SK-N-SH (cell line): ENCODE data around the gene RPE65. TPM values are rescaled to one million over a fixed set of nuclear protein-coding genes. Genes with fewer than 3 reads are reported as not detected.

Source experiments
- CTCF ChIA-PET: fragments of 300-600, 350-600 bp; formaldehyde crosslinking; extraction: SDS; loops from one replicate; lab custom pipeline; 2021; lab: Yijun Ruan, JAX
- POLR2A ChIA-PET: fragments of 350-600 bp; sonication (Branson Sonifier 250); formaldehyde crosslinking; extraction: SDS; loops from one replicate; lab custom pipeline; 2020; ENCODE audit warnings: antibody characterized with exemption, inconsistent platforms; lab: Yijun Ruan, JAX
- DNase-seq: peaks from one replicate; pipeline ENCODE4 v3.0.0; 2012
- H2AFZ ChIP-seq: fragments of 200-600 bp; sonication (generic); 2 replicates; pipeline ENCODE4 v1.8.1; 2016; ENCODE audit warnings: antibody characterized with exemption, mild to moderate bottlenecking, low read depth
- H3F3A ChIP-seq: fragments of 200-600 bp; sonication (generic); replicated peaks from 2 replicates; pipeline ENCODE3; 2016; ENCODE audit warnings: antibody characterized with exemption, mild to moderate bottlenecking; ENCODE audit not compliant: insufficient read depth
- H3K27ac ChIP-seq, 2 experiments: fragments of 200-500 bp in 1 of 2; fragments of 200-600 bp in 1 of 2; sonication (Bioruptor generic) in 1 of 2; sonication (generic), shearing (Covaris generic) in 1 of 2; 2 replicates each; pipeline versions ENCODE4 v1.5.1 to v1.6.1; 2014 to 2016; ENCODE audit warnings: low read depth in 2 of 2, inconsistent platforms in 1 of 2, low read length in 1 of 2, mild to moderate bottlenecking in 1 of 2, mixed read lengths in 1 of 2
- H3K27me3 ChIP-seq: fragments of 200-600 bp; sonication (generic), shearing (Covaris generic); 2 replicates; pipeline ENCODE4 v1.6.1; 2016; ENCODE audit warnings: mixed run types; ENCODE audit not compliant: insufficient read depth
- H3K36me3 ChIP-seq, 2 experiments: fragments of 200-500 bp in 1 of 2; fragments of 200-600 bp in 1 of 2; sonication (Bioruptor generic) in 1 of 2; sonication (generic) in 1 of 2; replicated peaks in 1 of 2; 2 replicates each; pipeline versions ENCODE3 to v1.5.1; 2014 to 2016; ENCODE audit warnings: low read length in 1 of 2, mild to moderate bottlenecking in 1 of 2; ENCODE audit not compliant: insufficient read depth in 2 of 2, control insufficient read depth in 1 of 2
- H3K4me1 ChIP-seq, 2 experiments: fragments of 200-500 bp in 1 of 2; fragments of 200-600 bp in 1 of 2; sonication (Bioruptor generic) in 1 of 2; sonication (generic), shearing (Covaris generic) in 1 of 2; 2 replicates each; pipeline versions ENCODE4 v1.5.1 to v1.6.1; 2014 to 2016; ENCODE audit warnings: low read depth in 1 of 2, low read length in 1 of 2, mixed run types in 1 of 2; ENCODE audit not compliant: insufficient read depth in 2 of 2, control insufficient read depth in 1 of 2
- H3K4me2 ChIP-seq: fragments of 200-600 bp; sonication (generic), shearing (Covaris generic); 2 replicates; pipeline ENCODE4 v1.6.1; 2017; ENCODE audit warnings: mixed run types
- H3K4me3 ChIP-seq, 2 experiments: fragments of 200-500 bp in 1 of 2; fragments of 200-600 bp in 1 of 2; sonication (Bioruptor generic) in 1 of 2; sonication (generic), shearing (Covaris generic) in 1 of 2; 2 replicates each; pipeline versions ENCODE4 v1.5.1 to v1.8.1; 2014 to 2016; ENCODE audit warnings: low read depth in 2 of 2, inconsistent platforms in 1 of 2, low read length in 1 of 2, mild to moderate bottlenecking in 1 of 2, mixed read lengths in 1 of 2, moderate library complexity in 1 of 2
- H3K79me2 ChIP-seq: fragments of 200-600 bp; sonication (generic); 2 replicates; pipeline ENCODE4 v1.8.1; 2017; ENCODE audit warnings: mild to moderate bottlenecking; ENCODE audit not compliant: insufficient read depth
- H3K9ac ChIP-seq: fragments of 200-600 bp; sonication (generic); 2 replicates; pipeline ENCODE4 v1.6.1; 2017; ENCODE audit warnings: mixed run types
- H3K9me2 ChIP-seq: fragments of 200-600 bp; sonication (generic); 2 replicates; pipeline ENCODE4 v1.6.1; 2017; ENCODE audit warnings: mixed run types
- H3K9me3 ChIP-seq: fragments of 200-600 bp; sonication (generic); 2 replicates; pipeline ENCODE4 v1.6.1; 2017; ENCODE audit warnings: mixed run types, mild to moderate bottlenecking, moderate library complexity
- H4K20me1 ChIP-seq: fragments of 200-600 bp; sonication (generic); 2 replicates; pipeline ENCODE4 v1.6.1; 2017; ENCODE audit warnings: mild to moderate bottlenecking, mixed run types; ENCODE audit not compliant: insufficient read depth
- CHD2 ChIP-seq: fragments of 150-350 bp; IDR thresholded peaks from 2 replicates; pipeline ENCODE4 v1.6.1; 2018; ENCODE audit warnings: low read length; ENCODE audit not compliant: partially characterized antibody
- EP300 ChIP-seq, 2 experiments: IDR thresholded peaks; 2 replicates each; pipeline versions ENCODE4 v1.4.0 to v1.6.1; 2012; ENCODE audit warnings: borderline replicate concordance in 1 of 2, low read depth in 1 of 2, low read length in 1 of 2
- EZH2phosphoT487 ChIP-seq: fragments of 200-600 bp; sonication (generic); IDR thresholded peaks from 2 replicates; pipeline ENCODE4 v1.6.1; 2017; ENCODE audit warnings: low read depth, mixed run types, mild to moderate bottlenecking, antibody characterized with exemption, moderate library complexity, borderline replicate concordance
- FOXJ3 ChIP-seq: sonication (generic); formaldehyde crosslinking; IDR thresholded peaks from 2 replicates; pipeline ENCODE4 v1.5.1; 2020; ENCODE audit warnings: mild to moderate bottlenecking, missing genetic modification reagents
- FOXM1 ChIP-seq: IDR thresholded peaks from 2 replicates; pipeline ENCODE4 v1.4.0; 2012; ENCODE audit warnings: low read depth, mild to moderate bottlenecking
- GATA2 ChIP-seq: sonication (generic); formaldehyde crosslinking; IDR thresholded peaks from 2 replicates; pipeline ENCODE4 v1.5.0; 2020; ENCODE audit warnings: mild to moderate bottlenecking, missing genetic modification reagents
- MXI1 ChIP-seq: IDR thresholded peaks from 2 replicates; pipeline ENCODE4 v1.6.1; 2012; ENCODE audit warnings: mild to moderate bottlenecking, low read depth, low read length, improper control_type of control experiment
- POLR2AphosphoS5 ChIP-seq: IDR thresholded peaks from 2 replicates; pipeline ENCODE4 v1.6.1; 2012; ENCODE audit warnings: low read depth, low read length
- RAD21 ChIP-seq: IDR thresholded peaks from 2 replicates; pipeline ENCODE4 v1.6.1; 2012; ENCODE audit warnings: mild to moderate bottlenecking, low read length
- RFX5 ChIP-seq: IDR thresholded peaks from 2 replicates; pipeline ENCODE4 v1.6.1; 2012; ENCODE audit warnings: mild to moderate bottlenecking, improper control_type of control experiment, low read length
- SMC3 ChIP-seq: IDR thresholded peaks from 2 replicates; pipeline ENCODE4 v1.6.1; 2012; ENCODE audit warnings: low read depth, low read length, improper control_type of control experiment
- TAF1 ChIP-seq: IDR thresholded peaks from 2 replicates; pipeline ENCODE4 v1.6.1; 2012; ENCODE audit warnings: low read depth, mild to moderate bottlenecking, low read length, moderate library complexity, borderline replicate concordance
- TCF12 ChIP-seq: IDR thresholded peaks from 2 replicates; pipeline ENCODE4 v1.4.0; 2012
- whole genome bisulfite sequencing: methylation state at CpG from one replicate; pipeline ENCODE4 v1.1.6; 2017; ENCODE audit warnings: low lambda C conversion rate; 5-methylcytosine and 5-hydroxymethylcytosine counted together
- polyA plus RNA-seq, 3 experiments: library from polyadenylated mRNA; depleted of rRNA; stranded (reverse); fragments of >200 nt; gene quantifications; 2 replicates each; pipeline ENCODE4 v1.2.3, GENCODE V29; 2012
- TF ChIP-seq, protein P1 (sequence below): fragments of 150-350 bp; IDR thresholded peaks from 2 replicates; pipeline ENCODE4 v1.6.1; 2017; ENCODE audit warnings: antibody characterized with exemption, low read length, low read depth, borderline replicate concordance
- TF ChIP-seq, protein P2 (sequence below): fragments of 200-600 bp; sonication (generic); IDR thresholded peaks from 2 replicates; pipeline ENCODE4 v1.6.1; 2017; ENCODE audit warnings: antibody characterized with exemption, mild to moderate bottlenecking, moderate library complexity
- TF ChIP-seq, protein P3 (sequence below): IDR thresholded peaks from 2 replicates; pipeline ENCODE4 v1.4.0; 2012; ENCODE audit warnings: low read depth, borderline replicate concordance
- TF ChIP-seq, protein P4 (sequence below): IDR thresholded peaks from 2 replicates; pipeline ENCODE4; 2012
- TF ChIP-seq, protein P5 (sequence below): IDR thresholded peaks from 2 replicates; pipeline ENCODE4 v1.4.0; 2012; ENCODE audit warnings: low read depth, borderline replicate concordance

RPE65 gene
- polyA plus RNA-seq, 1 of the 3 experiments (the other 2 are of a cell fraction) = 0.02 TPM

DNA sequence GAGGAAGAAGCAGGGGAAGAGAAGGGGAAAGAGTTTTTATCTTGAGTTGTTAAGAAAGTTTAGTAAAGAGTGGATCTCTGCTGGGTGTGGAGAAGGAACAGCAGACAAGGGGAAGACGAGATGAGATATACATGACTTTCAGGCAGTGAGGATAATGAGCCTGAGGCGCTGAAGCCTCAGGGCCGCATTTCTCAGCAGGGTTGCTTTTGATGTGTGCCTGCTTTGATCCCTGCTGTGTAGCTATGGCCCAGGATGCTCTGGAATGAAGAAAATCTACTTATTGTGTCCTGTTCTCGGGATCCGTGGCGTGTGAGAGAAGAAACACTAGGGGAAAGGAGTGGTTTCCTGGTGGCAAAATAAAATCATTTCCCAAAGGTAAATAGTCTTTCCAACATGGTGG lies 15.1 kb upstream of the RPE65 start:
- Histone ChIP-seq H3K79me2 (no peaks in the 10 kb centered on the region), H3K9me3 (no peaks in the 10 kb centered on the region), H2AFZ (no peak overlapping the region), H4K20me1 (no peaks in the 10 kb centered on the region), H3F3A (no peaks in the 10 kb centered on the region), H3K9ac (no peak overlapping the region), H3K9me2 (no peaks in the 10 kb centered on the region), H3K4me1 (no peaks in the 10 kb centered on the region), H3K27me3 (no peaks in the 10 kb centered on the region), H3K27ac (no peak overlapping the region), H3K36me3 (no peaks in the 10 kb centered on the region), H3K4me2 (no peak overlapping the region), H3K4me3 (no peak overlapping the region)
- ChIA-PET POLR2A (no interaction called here), CTCF (interaction anchor here (1.5 kb wide), 1 partner anchor 1273 kb away, joined by 5 read pairs; no protein-coding TSS in a partner anchor)
- TF ChIP-seq GATA2 (CRISPR knock-in tag) (no peak), TCF12 (no peak), TAF1 (no peak), MXI1 (no peak), EP300 (IDR thresholded peaks at IDR 0.05; ENCODE audit: borderline replicate concordance in 1 of 2, low read depth in 1 of 2, low read length in 1 of 2) (no peak)
- TF ChIP-seq, protein P1, sequence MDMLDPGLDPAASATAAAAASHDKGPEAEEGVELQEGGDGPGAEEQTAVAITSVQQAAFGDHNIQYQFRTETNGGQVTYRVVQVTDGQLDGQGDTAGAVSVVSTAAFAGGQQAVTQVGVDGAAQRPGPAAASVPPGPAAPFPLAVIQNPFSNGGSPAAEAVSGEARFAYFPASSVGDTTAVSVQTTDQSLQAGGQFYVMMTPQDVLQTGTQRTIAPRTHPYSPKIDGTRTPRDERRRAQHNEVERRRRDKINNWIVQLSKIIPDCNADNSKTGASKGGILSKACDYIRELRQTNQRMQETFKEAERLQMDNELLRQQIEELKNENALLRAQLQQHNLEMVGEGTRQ = no peak
- no peak for DNase-seq
- 82% methylated on average over 6 of the region's 6 CpGs for WGBS

DNA sequence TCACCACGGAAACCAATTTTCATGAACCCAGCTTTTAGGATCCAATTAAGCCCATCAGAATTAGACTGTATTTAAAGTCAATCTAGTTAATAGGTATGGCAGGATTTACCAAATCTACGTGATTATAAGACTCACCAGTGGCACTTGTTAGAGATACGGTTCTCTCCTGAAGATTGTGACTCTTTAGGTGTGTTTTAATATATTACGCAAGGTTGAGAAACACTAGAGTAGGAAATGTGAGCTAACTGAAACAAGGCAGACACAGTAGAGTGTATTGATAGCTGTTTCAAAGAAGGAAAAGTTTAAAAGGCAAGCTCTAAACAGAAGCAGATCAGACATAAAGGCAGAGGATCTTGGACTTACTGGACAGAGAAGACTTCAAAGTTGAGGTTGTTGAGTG lies 11.2 kb upstream of the RPE65 start:
- Histone ChIP-seq H4K20me1 (no peaks in the 10 kb centered on the region), H3K4me1 (no peaks in the 10 kb centered on the region; a peak in 1 of 4 replicates), H3K79me2 (no peaks in the 10 kb centered on the region), H3K4me2 (no peak overlapping the region), H3K4me3 (no peak overlapping the region), H3K9me3 (no peaks in the 10 kb centered on the region), H3K36me3 (no peaks in the 10 kb centered on the region), H2AFZ (no peak overlapping the region), H3K27ac (no peak overlapping the region), H3K9ac (no peak overlapping the region)
- ChIA-PET CTCF (interaction anchor here (2.7 kb wide), 1 partner anchor 9 kb away, joined by 12 read pairs; no protein-coding TSS in a partner anchor), POLR2A (no interaction called here)
- no peak for DNase-seq
- WGBS = 86% methylated on average over 4 of the region's 4 CpGs
- no peak for TF ChIP-seq RFX5
- no peak for TF ChIP-seq RAD21
- TF ChIP-seq EZH2phosphoT487 = no peak
- TF ChIP-seq, protein P2, sequence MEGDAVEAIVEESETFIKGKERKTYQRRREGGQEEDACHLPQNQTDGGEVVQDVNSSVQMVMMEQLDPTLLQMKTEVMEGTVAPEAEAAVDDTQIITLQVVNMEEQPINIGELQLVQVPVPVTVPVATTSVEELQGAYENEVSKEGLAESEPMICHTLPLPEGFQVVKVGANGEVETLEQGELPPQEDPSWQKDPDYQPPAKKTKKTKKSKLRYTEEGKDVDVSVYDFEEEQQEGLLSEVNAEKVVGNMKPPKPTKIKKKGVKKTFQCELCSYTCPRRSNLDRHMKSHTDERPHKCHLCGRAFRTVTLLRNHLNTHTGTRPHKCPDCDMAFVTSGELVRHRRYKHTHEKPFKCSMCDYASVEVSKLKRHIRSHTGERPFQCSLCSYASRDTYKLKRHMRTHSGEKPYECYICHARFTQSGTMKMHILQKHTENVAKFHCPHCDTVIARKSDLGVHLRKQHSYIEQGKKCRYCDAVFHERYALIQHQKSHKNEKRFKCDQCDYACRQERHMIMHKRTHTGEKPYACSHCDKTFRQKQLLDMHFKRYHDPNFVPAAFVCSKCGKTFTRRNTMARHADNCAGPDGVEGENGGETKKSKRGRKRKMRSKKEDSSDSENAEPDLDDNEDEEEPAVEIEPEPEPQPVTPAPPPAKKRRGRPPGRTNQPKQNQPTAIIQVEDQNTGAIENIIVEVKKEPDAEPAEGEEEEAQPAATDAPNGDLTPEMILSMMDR = no peak
- TF ChIP-seq, protein P3, sequence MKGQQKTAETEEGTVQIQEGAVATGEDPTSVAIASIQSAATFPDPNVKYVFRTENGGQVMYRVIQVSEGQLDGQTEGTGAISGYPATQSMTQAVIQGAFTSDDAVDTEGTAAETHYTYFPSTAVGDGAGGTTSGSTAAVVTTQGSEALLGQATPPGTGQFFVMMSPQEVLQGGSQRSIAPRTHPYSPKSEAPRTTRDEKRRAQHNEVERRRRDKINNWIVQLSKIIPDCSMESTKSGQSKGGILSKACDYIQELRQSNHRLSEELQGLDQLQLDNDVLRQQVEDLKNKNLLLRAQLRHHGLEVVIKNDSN = no peak
- no peak for TF ChIP-seq FOXJ3 (CRISPR knock-in tag)
- TF ChIP-seq, protein P4, sequence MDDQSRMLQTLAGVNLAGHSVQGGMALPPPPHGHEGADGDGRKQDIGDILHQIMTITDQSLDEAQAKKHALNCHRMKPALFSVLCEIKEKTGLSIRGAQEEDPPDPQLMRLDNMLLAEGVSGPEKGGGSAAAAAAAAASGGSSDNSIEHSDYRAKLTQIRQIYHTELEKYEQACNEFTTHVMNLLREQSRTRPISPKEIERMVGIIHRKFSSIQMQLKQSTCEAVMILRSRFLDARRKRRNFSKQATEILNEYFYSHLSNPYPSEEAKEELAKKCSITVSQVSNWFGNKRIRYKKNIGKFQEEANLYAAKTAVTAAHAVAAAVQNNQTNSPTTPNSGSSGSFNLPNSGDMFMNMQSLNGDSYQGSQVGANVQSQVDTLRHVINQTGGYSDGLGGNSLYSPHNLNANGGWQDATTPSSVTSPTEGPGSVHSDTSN = no peak
- TF ChIP-seq, protein P1 = no peak
- no peak for TF ChIP-seq SMC3
- TF ChIP-seq FOXM1 = no peak
- no peak for TF ChIP-seq POLR2AphosphoS5
- no peak for TF ChIP-seq GATA2 (CRISPR knock-in tag)
- no peak for TF ChIP-seq CHD2
- TF ChIP-seq, protein P5, sequence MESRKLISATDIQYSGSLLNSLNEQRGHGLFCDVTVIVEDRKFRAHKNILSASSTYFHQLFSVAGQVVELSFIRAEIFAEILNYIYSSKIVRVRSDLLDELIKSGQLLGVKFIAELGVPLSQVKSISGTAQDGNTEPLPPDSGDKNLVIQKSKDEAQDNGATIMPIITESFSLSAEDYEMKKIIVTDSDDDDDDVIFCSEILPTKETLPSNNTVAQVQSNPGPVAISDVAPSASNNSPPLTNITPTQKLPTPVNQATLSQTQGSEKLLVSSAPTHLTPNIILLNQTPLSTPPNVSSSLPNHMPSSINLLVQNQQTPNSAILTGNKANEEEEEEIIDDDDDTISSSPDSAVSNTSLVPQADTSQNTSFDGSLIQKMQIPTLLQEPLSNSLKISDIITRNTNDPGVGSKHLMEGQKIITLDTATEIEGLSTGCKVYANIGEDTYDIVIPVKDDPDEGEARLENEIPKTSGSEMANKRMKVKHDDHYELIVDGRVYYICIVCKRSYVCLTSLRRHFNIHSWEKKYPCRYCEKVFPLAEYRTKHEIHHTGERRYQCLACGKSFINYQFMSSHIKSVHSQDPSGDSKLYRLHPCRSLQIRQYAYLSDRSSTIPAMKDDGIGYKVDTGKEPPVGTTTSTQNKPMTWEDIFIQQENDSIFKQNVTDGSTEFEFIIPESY = no peak
- TF ChIP-seq, all 33 proteins: peak for 0
- Histone ChIP-seq H3K9me2 (no peaks in the 10 kb centered on the region), H3K27me3 (no peaks in the 10 kb centered on the region), H3F3A (no peaks in the 10 kb centered on the region)
